Adrenal gland (tissue), 12 donors: ENCODE data around the gene LCN10. TPM values are rescaled to one million over a fixed set of nuclear protein-coding genes. Genes with fewer than 3 reads are reported as not detected.

Experiments used
- DNase-seq, 7 donors: peaks; one replicate each; pipeline ENCODE4 v3.0.0-alpha.2; 2019 to 2020
- H3K27ac ChIP-seq, 5 donors: fragments of 200-600 bp; sonication (generic) in 4 of 5; 1 replicate in 3 of 5; 2 replicates in 2 of 5; pipeline versions ENCODE4 v1.5.1 to v1.8.0; 2016 to 2020; ENCODE audit warnings: mild to moderate bottlenecking in 1 of 5
- H3K27me3 ChIP-seq: fragments of 200-600 bp; 2 replicates; pipeline ENCODE4 v1.8.0; 2021
- H3K36me3 ChIP-seq, 2 donors: fragments of 200-600 bp; replicated peaks in 1 of 2; 1 replicate in 1 of 2; 2 replicates in 1 of 2; pipeline versions ENCODE4 v1.5.1 to v1.8.0; 2018 to 2022
- H3K4me1 ChIP-seq, 2 donors: fragments of 200-600 bp; replicated peaks in 1 of 2; 1 replicate in 1 of 2; 2 replicates in 1 of 2; pipeline versions ENCODE4 v1.5.1 to v1.8.0; 2018 to 2021
- H3K4me3 ChIP-seq, 4 donors: fragments of 200-600 bp; sonication (generic) in 3 of 4; one replicate each; pipeline ENCODE4 v1.5.1; 2016 to 2018
- H3K9me3 ChIP-seq, 3 donors: fragments of 200-600 bp; sonication (generic) in 1 of 3; replicated peaks in 1 of 3; 1 replicate in 2 of 3; 2 replicates in 1 of 3; pipeline versions ENCODE4 v1.5.1 to v1.8.0; 2016 to 2021
- POLR2A ChIP-seq, 2 donors: fragments of 450-650 bp; IDR thresholded peaks; one replicate each; pipeline ENCODE4 v1.6.1; 2017; ENCODE audit warnings: antibody characterized with exemption in 2 of 2, mild to moderate bottlenecking in 2 of 2, moderate library complexity in 1 of 2
- WGBS, 4 donors: extraction: QIAGEN DNeasy Blood & Tissue Kit in 2 of 4; methylation state at CpG; one replicate each; pipeline versions ENCODE4 v1.1.5 to v1.1.7; 2013 to 2017; 5-methylcytosine and 5-hydroxymethylcytosine counted together
- intact Hi-C, 2 donors: fragments of 100-400 bp; cut with DNase I; formaldehyde crosslinking; loops; one replicate each; pipeline versions ENCODE4 v1.14.1 to v1.15.0; 2022 to 2023
- polyA plus RNA-seq, 3 donors: library from polyadenylated mRNA; stranded (reverse); fragments of 200-250 nt in 2 of 3; fragments of 350-450 nt in 1 of 3; fragmentation: Illumina TruSeq in 1 of 3; extraction: RNeasy Lipid Tissue Mini Kit (QIAGEN cat#74804) in 1 of 3; gene quantifications; one replicate each; pipeline ENCODE4 v1.2.3, GENCODE V29; 2013 to 2014
- total RNA-seq, 9 donors: library from RNA; depleted of rRNA in 4 of 9; stranded (reverse); fragments of >200 nt in 4 of 9; fragments of 120-200 nt in 1 of 9; fragmentation: NEBNext Ultra II Directional in 1 of 9; extraction: Animal tissue kit (Norgen Biotek cat#: 25700) in 1 of 9; gene quantifications; one replicate each; pipeline versions ENCODE4 v1.1.0 to v1.2.4, GENCODE V29; 2013 to 2023
- TF ChIP-seq, protein P1 (sequence below), 6 experiments: fragments of 450-650 bp in 4 of 6; fragments of 200-600 bp in 2 of 6; sonication (generic) in 1 of 6; IDR thresholded peaks; 1 replicate in 5 of 6; 2 replicates in 1 of 6; pipeline versions ENCODE4 v1.5.1 to v1.8.0; 2016 to 2021; ENCODE audit warnings: antibody characterized with exemption in 6 of 6, mild to moderate bottlenecking in 2 of 6, moderate library complexity in 1 of 6
- donor health status: healthy with polysubstance abuse.
- donor health status: Bipolar disorder and iron deficiency.
- donor health status: DM: yes; HTN: yes; CAD: no.
- donor health status: DM: no; HTN: no; CAD: no.
- donor health status: DM: no; HTN: no; CAD: no.
- donor health status: DM: yes; HTN: yes; CAD: no.

Gene LCN10
- total and polyA plus RNA-seq, 12 donors = 0.11 to 9.5 (median 0.84) TPM; not detected in 6

DNA sequence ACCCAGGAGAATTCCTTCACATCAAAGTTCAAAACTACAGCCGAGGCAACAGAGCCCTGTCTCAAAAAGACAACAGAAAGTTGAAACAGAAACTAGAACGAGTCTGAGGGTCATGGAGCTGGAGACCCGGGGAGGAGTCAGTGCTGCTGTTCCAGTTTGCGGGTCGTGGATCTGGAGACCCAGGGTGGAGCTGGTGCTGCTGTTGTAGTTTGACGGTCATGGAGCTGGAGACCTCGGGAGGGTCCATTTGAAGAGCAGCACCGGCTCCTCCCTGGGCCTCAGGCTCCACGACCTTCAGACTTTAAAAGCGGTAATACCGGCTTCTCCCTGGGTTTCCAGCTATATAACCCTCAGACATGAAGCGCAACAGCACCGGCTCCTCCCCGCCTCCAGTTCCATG lies 34.6 kb upstream of the LCN10 start:
- no peaks in the 10 kb centered on the region for H3K27me3 ChIP-seq
- no peak overlapping the region for H3K27ac ChIP-seq
- H3K9me3 ChIP-seq = no peaks in the 10 kb centered on the region
- intact Hi-C loops = no loop called here
- DNase-seq = no peak
- H3K4me3 ChIP-seq = no peak overlapping the region
- H3K4me1 ChIP-seq = no peaks in the 10 kb centered on the region
- TF ChIP-seq, protein P1, sequence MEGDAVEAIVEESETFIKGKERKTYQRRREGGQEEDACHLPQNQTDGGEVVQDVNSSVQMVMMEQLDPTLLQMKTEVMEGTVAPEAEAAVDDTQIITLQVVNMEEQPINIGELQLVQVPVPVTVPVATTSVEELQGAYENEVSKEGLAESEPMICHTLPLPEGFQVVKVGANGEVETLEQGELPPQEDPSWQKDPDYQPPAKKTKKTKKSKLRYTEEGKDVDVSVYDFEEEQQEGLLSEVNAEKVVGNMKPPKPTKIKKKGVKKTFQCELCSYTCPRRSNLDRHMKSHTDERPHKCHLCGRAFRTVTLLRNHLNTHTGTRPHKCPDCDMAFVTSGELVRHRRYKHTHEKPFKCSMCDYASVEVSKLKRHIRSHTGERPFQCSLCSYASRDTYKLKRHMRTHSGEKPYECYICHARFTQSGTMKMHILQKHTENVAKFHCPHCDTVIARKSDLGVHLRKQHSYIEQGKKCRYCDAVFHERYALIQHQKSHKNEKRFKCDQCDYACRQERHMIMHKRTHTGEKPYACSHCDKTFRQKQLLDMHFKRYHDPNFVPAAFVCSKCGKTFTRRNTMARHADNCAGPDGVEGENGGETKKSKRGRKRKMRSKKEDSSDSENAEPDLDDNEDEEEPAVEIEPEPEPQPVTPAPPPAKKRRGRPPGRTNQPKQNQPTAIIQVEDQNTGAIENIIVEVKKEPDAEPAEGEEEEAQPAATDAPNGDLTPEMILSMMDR (IDR thresholded peaks at IDR 0.05) = no peak
- TF ChIP-seq POLR2A (IDR thresholded peaks at IDR 0.05) = no peak
- 62 to 73% (median 70%) methylated on average over 14 of the region's 14 CpGs for WGBS, 4 donors
- H3K36me3 ChIP-seq = no peaks in the 10 kb centered on the region

DNA sequence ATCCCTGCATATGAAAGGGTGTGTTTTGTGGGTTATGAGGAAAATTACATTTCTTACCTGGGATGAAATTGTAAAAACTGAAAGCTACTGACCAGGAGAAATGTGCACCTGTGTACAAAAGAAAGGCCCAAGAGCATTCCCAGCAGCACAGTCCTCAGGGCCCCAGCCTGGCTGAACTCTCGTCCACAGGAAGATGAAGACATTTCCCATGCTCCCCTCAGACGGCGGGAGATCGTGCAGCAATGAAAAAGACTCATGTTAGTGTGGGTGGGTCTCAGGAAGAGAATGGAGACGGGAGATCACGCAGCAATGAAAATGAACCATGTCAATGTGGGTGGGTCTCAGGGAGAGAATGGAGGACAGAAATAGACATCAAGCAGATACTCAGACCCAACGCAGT lies 34.2 kb upstream of the LCN10 start:
- H3K27ac ChIP-seq = no peak overlapping the region
- no peaks in the 10 kb centered on the region for H3K27me3 ChIP-seq
- no peak overlapping the region for H3K4me3 ChIP-seq
- H3K36me3 ChIP-seq = no peaks in the 10 kb centered on the region
- no peaks in the 10 kb centered on the region for H3K9me3 ChIP-seq
- no peaks in the 10 kb centered on the region for H3K4me1 ChIP-seq
- no peak for DNase-seq
- no peak for TF ChIP-seq POLR2A (IDR thresholded peaks at IDR 0.05)
- intact Hi-C loops = no loop called here
- WGBS, 4 donors = 54 to 67% (median 66%) methylated on average over 7 of the region's 7 CpGs

DNA sequence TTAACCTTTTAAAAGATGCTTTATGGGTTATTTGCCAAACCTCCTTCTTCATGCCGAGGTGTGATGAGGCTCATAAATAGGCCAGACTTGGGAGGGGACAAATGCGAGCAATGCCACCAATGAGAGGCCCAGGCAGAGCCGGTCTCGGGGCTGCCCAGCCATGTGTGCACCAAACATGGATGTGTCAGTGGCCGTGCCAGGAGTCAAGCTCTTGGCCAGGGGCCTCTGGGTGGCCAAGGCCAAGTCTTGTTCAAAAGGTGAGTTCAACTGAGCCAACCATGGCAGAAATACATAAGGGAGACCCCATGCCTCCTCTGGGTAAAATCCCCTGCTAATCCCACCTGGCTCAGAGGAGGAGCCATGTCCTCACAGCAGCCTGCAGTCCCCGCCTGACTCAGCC lies 32.5 kb upstream of the LCN10 start:
- TF ChIP-seq, protein P1 (IDR thresholded peaks at IDR 0.05) = no peak
- TF ChIP-seq POLR2A (IDR thresholded peaks at IDR 0.05) = no peak
- H3K4me1 ChIP-seq = no peaks in the 10 kb centered on the region
- no peak overlapping the region for H3K27ac ChIP-seq
- no peaks in the 10 kb centered on the region for H3K9me3 ChIP-seq
- H3K4me3 ChIP-seq = no peak overlapping the region
- no peak for DNase-seq
- no peaks in the 10 kb centered on the region for H3K27me3 ChIP-seq
- H3K36me3 ChIP-seq = no peaks in the 10 kb centered on the region
- intact Hi-C loops = no loop called here
- WGBS, 4 donors = 71 to 94% (median 87%) methylated on average over 6 of the region's 6 CpGs

DNA sequence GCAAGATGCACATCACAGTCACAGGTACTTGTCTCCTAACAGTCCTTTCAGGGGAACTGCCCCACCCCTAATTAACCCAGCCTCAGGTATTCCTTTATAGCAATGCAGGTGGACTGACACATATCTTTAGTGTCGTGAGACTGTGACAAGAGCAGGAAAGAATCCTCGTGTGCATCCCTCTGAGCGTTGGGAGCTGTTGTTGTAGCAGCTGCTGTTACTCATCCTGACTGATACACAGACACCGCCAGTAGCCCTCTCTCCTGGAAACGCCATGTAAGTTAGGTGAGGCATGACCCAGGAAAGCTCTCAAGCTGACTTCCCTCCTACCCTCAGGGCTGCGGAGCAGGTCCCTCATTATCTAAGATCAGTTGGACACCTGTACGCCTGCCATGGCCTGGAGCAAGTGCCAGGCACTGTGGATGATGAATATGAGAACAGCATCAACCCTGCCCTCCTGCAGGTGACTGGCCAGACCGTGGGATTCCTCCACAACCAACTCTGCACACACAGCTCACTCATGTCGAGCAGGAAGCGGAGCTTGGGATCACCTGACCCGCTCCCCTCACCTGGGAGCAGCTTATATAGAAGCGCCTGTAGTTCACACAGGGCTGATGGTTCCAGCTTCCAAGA lies 31.8 kb upstream of the LCN10 start:
- Histone ChIP-seq H3K4me3 (no peak overlapping the region), H3K9me3 (no peaks in the 10 kb centered on the region), H3K27me3 (no peaks in the 10 kb centered on the region), H3K4me1 (no peaks in the 10 kb centered on the region), H3K36me3 (no peaks in the 10 kb centered on the region), H3K27ac (no peak overlapping the region)
- WGBS, 4 donors = 86 to 95% (median 92%) methylated on average over 10 to 12 of the region's 12 CpGs
- intact Hi-C loops = no loop called here
- TF ChIP-seq, protein P1 (IDR thresholded peaks at IDR 0.05) = no peak
- no peak for TF ChIP-seq POLR2A (IDR thresholded peaks at IDR 0.05)
- DNase-seq = no peak

DNA sequence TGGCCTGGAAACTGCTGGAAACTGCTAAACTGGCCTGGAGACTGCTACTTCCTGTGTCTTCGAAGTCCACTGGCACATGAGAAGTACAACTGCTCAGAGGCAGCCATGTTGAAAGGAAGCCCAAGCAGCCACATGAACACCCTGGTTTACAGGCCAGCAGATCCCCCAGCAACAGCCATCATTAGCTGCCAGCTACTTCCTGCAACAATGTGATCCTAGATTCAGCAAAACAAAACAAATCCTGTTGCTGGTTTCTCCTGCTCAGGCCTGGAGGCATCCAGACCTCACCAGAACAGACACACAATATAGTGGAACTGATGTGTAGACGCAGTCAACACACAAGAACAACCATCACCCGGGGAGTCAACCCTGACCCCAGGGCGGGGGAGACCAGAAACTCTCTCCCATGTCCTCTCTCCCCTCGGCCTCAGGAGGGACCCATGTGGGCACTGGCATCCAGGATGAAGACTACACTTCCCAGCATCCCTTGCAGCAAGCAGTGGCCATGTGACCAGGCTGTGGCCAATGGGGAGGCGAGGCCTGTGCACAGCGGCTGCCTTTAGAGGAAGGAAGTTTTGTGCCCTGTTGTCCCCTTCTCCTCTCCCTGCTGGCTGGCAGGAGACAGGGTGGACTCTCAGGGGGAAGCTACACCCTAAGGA lies 30.8 kb upstream of the LCN10 start:
- no peaks in the 10 kb centered on the region for H3K4me1 ChIP-seq
- DNase-seq = no peak
- TF ChIP-seq, protein P1 (IDR thresholded peaks at IDR 0.05) = no peak
- no peak for TF ChIP-seq POLR2A (IDR thresholded peaks at IDR 0.05)
- 77 to 92% (median 86%) methylated on average over 5 to 7 of the region's 7 CpGs for WGBS, 4 donors
- no peaks in the 10 kb centered on the region for H3K9me3 ChIP-seq
- no peaks in the 10 kb centered on the region for H3K27me3 ChIP-seq
- intact Hi-C loops = no loop called here
- no peaks in the 10 kb centered on the region for H3K36me3 ChIP-seq
- no peak overlapping the region for H3K4me3 ChIP-seq
- no peak overlapping the region for H3K27ac ChIP-seq
